Rectal smooth muscle tissue (tissue), 1 donor: Measurements from ENCODE around the gene LHFPL6.

ENCODE experiments used
- H3K27ac ChIP-seq: one replicate; pipeline ENCODE4 v1.7.0; 2013; ENCODE audit warnings: low read depth, low read length, inconsistent platforms
- H3K27me3 ChIP-seq: one replicate; pipeline ENCODE4 v1.7.0; 2013; ENCODE audit warnings: low read length; ENCODE audit not compliant: control insufficient read depth, insufficient read depth
- H3K36me3 ChIP-seq: one replicate; pipeline ENCODE4 v1.7.0; 2013; ENCODE audit warnings: low read length; ENCODE audit not compliant: control insufficient read depth, insufficient read depth
- H3K4me1 ChIP-seq: one replicate; pipeline ENCODE4 v1.7.0; 2013; ENCODE audit warnings: low read length; ENCODE audit not compliant: control insufficient read depth, insufficient read depth
- H3K4me3 ChIP-seq: one replicate; pipeline ENCODE4 v1.7.0; 2013; ENCODE audit warnings: low read length
- H3K9ac ChIP-seq: one replicate; pipeline ENCODE4 v1.7.0; 2013; ENCODE audit warnings: low read length

Gene LHFPL6

DNA sequence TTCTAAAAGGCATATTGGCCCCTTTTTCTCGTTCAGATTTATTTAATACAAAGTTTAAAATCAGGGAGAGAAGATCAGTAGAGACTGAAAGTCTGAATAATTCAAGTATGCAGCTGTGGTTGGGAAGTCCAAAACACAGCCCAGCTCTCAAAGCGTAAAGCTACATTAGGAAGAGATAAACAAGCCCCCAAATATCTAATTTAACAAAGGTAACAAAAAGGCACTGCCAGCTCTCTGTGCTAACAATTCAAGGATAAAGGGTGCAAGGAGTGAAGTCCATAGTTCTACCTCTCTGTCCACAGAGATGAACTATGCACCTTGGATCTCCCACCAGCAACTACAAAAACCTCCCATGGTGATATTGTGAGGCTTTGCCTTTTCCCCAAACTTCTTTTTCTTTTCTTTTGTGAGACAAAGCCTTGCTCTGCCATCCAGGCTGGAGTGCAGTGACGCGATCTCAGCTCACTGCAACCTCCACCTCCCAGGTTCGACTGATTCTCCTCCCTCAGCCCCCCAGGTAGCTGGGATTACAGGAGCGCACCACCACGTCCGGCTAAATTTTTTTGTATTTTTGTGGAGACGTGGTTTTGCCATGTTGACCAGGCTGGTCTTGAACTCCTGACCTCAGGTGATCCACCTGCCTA is 104.4 kb downstream of the LHFPL6 start:
- Histone ChIP-seq H3K9ac (no peak overlapping the region), H3K4me1 (no peaks in the 10 kb centered on the region), H3K4me3 (no peak overlapping the region), H3K36me3 (no peaks in the 10 kb centered on the region), H3K27ac (no peak overlapping the region), H3K27me3 (no peaks in the 10 kb centered on the region)

DNA sequence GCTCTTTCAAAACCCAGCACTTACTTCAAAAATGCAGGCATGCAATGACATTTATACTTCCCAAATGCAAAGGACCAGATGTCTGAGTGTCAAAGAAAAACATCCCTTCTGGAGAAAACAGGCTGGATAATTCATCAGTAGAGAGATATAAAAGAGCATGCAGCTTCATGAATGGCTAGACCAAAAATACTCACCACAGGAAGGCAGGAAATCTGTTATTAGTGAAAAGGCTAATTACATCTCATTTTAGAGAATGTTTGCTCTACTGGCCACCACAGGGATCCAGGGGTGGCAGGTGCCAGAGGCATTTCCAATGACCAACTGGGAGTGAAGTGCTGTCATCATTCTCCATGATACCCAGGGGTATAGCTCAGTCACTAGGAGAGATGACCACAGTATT is 106.5 kb downstream of the LHFPL6 start:
- H3K36me3 ChIP-seq, result no peaks in the 10 kb centered on the region
- no peak overlapping the region for H3K4me3 ChIP-seq
- no peaks in the 10 kb centered on the region for H3K4me1 ChIP-seq
- H3K27ac ChIP-seq, result no peak overlapping the region
- H3K9ac ChIP-seq, result no peak overlapping the region
- H3K27me3 ChIP-seq, result no peaks in the 10 kb centered on the region

DNA sequence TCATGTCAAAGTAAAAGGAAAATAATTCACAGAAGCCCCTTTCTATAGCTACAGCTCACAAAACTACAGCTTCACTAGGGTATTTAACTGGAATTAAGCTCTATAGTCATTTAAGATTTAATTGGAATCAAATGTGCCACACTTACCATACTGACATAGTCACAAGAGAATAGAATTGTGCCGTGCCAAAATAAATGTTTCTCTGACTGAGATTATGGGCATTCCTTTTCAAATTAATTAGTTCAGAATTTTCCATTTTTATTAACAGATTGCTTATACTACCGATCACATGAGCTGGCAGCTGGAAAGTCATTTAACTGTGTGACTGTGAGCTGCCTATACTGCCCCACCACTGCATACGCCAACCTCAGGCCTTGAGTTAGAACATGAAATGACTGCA is 108.4 kb downstream of the LHFPL6 start:
- no peaks in the 10 kb centered on the region for H3K4me1 ChIP-seq
- no peaks in the 10 kb centered on the region for H3K36me3 ChIP-seq
- no peaks in the 10 kb centered on the region for H3K27me3 ChIP-seq
- H3K4me3 ChIP-seq, result no peak overlapping the region
- no peak overlapping the region for H3K9ac ChIP-seq
- no peak overlapping the region for H3K27ac ChIP-seq

DNA sequence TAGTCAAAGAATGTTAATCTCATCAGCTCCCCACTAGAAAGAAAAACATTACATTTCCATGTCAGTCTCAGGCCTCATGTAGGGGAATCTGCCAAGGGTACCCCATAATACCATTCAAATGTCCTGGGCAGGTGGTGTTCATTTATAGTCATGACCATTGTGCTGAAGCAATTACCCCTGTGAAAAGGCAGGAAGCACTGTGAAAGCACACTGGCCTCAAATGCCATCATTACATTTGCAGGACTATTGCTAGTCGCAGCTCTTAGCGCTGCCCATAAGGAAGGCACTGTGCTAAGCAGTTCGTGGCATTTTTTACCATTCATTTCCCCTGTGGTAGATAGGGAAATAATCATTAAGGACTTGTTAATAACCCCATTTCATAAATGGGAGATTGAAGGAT is 109.0 kb downstream of the LHFPL6 start:
- Histone ChIP-seq H3K36me3 (no peaks in the 10 kb centered on the region), H3K27ac (no peak overlapping the region), H3K4me1 (no peaks in the 10 kb centered on the region), H3K4me3 (no peak overlapping the region), H3K9ac (no peak overlapping the region), H3K27me3 (no peaks in the 10 kb centered on the region)

DNA sequence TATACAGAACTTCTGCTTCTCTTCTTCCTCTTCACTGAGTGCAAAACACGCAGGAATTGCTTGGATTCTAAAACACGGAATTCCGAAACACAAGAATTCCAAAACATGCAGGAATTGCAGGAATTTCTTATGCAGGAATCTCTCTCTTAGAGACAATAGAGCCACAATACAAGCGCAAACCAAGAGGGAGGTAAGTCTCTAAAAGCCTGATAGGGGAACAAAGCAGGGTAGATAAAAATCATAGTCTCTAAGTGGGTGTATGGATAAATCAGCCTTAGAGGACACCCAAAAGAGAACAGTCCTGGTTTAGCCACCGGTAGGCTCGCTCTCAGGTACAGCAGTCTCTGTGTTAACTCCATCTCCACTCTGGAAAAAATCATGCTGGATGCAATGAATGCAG is 112.9 kb downstream of the LHFPL6 start:
- H3K27me3 ChIP-seq, result no peaks in the 10 kb centered on the region
- H3K4me3 ChIP-seq, result no peak overlapping the region
- H3K4me1 ChIP-seq, result no peaks in the 10 kb centered on the region
- no peak overlapping the region for H3K27ac ChIP-seq
- H3K36me3 ChIP-seq, result no peaks in the 10 kb centered on the region
- no peak overlapping the region for H3K9ac ChIP-seq

DNA sequence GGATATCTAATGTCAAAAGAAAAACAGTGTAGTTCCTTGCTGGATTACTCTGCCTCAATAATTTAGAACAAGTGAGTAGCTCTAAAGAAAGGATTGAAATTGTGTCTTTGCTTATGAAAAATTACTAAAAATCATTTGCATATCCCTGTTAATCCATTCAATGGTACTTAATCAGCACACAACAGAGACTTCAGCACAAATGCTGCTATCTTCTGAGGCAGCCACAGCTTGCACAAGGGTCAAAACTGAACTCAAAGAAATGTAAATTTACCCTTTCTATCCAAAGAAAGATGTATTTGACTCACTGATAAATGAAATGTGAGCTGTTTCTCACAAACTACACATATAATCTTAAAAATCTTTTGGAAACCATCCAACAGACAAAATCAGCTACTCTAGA is 116.2 kb downstream of the LHFPL6 start:
- no peak overlapping the region for H3K9ac ChIP-seq
- no peaks in the 10 kb centered on the region for H3K36me3 ChIP-seq
- no peaks in the 10 kb centered on the region for H3K4me1 ChIP-seq
- H3K27me3 ChIP-seq, result no peaks in the 10 kb centered on the region
- no peak overlapping the region for H3K27ac ChIP-seq
- no peak overlapping the region for H3K4me3 ChIP-seq

DNA sequence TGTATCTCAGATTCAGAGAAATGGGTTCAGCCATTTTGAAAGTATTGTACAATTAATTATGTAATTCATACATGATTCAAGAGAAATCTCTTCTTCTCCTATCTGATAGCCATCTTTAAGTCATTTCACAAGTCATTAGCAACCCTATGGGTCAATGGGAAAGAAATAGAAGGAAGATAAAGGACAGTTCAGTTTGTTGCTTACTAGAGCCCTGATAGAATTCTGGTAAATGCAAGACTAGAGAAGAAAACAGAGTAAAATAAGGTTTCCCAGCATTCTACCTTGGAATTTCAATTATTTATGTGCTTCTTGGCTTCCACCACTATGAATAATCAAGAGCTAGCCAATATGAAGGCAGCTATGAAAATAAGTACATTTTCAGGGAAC is 117.7 kb downstream of the LHFPL6 start:
- no peaks in the 10 kb centered on the region for H3K4me1 ChIP-seq
- no peaks in the 10 kb centered on the region for H3K27me3 ChIP-seq
- no peak overlapping the region for H3K9ac ChIP-seq
- H3K4me3 ChIP-seq, result no peak overlapping the region
- H3K36me3 ChIP-seq, result no peaks in the 10 kb centered on the region
- no peak overlapping the region for H3K27ac ChIP-seq

DNA sequence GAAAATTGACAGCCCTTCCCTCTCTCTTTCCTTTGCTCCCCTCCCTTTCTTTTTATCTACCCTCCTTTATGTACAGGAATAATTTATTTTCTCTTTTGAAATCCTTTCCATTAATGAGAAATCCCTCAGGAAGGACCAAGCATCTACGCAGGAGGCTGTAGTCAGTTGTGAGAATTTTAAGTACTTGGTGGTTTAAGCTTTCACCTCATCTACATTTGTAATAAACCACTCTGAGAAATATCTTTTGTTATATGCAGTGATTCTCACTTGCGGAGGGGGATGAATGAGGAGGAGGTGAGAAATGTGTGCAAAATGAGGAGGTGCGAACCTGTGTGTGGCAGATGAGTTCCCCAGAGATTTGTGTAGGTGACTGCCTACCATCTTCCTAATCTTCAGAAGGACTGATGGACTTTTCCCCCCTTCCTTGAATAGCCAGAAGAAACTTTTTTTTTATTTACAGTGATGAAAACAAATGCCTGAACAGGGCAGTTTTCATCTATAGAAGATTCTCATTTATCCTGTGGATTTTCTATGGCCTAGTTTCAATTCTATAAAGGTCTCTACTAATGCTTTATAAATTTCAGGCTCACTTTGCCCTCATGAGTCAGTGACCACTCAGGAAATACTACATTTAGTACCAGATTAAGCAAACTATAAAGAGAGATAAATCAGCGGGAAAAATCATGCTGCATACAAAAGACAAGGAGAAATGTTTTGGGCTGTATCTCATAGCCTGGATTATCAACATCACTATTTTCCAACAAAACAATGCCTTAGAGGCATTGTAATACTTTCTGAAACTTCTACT is 118.3 kb downstream of the LHFPL6 start:
- no peaks in the 10 kb centered on the region for H3K36me3 ChIP-seq
- no peak overlapping the region for H3K27ac ChIP-seq
- H3K27me3 ChIP-seq, result no peaks in the 10 kb centered on the region
- no peaks in the 10 kb centered on the region for H3K4me1 ChIP-seq
- no peak overlapping the region for H3K9ac ChIP-seq
- H3K4me3 ChIP-seq, result no peak overlapping the region

DNA sequence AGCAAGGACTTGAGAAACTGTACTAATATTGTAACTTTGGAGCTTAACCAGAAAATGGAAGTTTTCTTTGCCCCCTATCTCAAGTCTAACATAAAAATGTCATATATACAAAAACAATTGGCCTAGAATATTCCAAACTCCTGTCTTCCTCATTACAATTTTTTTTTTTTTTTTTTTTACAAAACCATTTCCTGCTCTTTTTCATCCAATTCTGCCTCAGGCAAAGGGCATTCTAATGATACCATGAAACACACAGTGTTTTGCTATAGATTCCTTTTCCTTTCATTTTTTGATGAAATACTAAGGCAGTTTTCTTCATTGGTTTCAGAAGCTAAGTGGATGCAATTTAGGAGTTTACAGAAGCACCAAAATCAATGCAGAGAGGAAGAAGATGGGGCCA is 119.7 kb downstream of the LHFPL6 start:
- Histone ChIP-seq H3K4me3 (no peak overlapping the region), H3K27ac (no peak overlapping the region), H3K36me3 (no peaks in the 10 kb centered on the region), H3K4me1 (no peaks in the 10 kb centered on the region), H3K9ac (no peak overlapping the region), H3K27me3 (no peaks in the 10 kb centered on the region)

DNA sequence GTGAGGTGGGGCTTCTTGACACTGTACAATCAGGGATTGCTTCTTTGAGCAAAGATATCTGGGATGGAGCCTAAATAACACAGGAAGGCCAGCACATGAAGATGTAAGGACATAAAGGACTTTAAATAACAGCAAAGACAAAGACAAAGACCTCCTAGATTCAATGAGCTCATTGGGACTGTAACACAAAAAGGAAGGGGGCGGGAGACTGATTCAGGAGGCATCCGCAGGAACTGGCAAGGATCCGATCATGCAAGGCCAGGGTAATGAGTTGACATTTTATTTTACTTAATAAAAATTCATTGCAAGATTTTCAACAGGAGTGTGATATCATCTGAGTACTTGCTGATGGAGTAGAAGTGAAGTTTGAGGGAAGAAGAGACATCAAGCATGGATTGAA is 121.5 kb downstream of the LHFPL6 start:
- Histone ChIP-seq H3K27me3 (no peaks in the 10 kb centered on the region), H3K27ac (no peak overlapping the region), H3K9ac (no peak overlapping the region), H3K4me3 (no peak overlapping the region), H3K4me1 (no peaks in the 10 kb centered on the region), H3K36me3 (no peaks in the 10 kb centered on the region)

DNA sequence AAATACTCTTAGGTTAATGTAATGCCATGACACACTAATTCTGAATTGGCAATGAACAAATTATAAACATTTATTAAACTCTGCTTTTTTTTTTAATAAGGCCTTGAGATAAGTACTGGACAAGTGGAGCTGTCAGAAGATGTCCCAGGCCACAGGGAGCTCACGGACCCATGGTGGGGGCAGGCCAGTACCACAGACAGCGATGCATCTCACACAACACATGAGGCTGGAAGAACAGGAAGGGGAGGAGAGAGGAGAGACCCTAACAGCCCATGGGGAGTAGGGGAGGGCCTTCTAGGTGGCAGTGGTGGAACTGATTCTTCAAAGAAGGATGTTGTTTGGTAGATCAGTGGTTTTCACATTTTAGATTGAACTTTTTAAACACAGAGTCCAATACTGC is 128.4 kb downstream of the LHFPL6 start:
- H3K4me3 ChIP-seq, result no peak overlapping the region
- no peak overlapping the region for H3K9ac ChIP-seq
- H3K4me1 ChIP-seq, result no peaks in the 10 kb centered on the region
- no peaks in the 10 kb centered on the region for H3K27me3 ChIP-seq
- H3K27ac ChIP-seq, result no peak overlapping the region
- no peaks in the 10 kb centered on the region for H3K36me3 ChIP-seq

DNA sequence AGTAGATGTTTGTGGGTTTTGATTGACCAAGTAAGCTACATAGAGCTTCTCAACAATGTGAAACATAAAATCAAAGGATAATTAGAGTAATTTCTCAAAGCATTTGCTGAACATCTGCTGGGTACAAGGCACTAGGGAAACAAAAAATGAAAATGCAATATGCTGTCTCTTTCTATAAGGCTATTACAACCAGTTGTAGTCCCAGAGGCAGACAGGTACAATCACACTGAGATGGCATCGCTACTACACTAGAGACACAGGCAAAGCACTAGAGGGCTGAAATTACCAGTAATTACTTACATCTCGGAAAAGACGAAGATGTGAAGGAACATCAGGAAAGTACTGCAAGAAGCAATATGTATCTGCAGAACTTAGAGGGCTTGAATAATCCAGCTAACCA is 133.3 kb downstream of the LHFPL6 start:
- H3K36me3 ChIP-seq, result no peaks in the 10 kb centered on the region
- H3K27me3 ChIP-seq, result no peaks in the 10 kb centered on the region
- no peak overlapping the region for H3K27ac ChIP-seq
- H3K4me1 ChIP-seq, result no peaks in the 10 kb centered on the region
- no peak overlapping the region for H3K4me3 ChIP-seq
- no peak overlapping the region for H3K9ac ChIP-seq

DNA sequence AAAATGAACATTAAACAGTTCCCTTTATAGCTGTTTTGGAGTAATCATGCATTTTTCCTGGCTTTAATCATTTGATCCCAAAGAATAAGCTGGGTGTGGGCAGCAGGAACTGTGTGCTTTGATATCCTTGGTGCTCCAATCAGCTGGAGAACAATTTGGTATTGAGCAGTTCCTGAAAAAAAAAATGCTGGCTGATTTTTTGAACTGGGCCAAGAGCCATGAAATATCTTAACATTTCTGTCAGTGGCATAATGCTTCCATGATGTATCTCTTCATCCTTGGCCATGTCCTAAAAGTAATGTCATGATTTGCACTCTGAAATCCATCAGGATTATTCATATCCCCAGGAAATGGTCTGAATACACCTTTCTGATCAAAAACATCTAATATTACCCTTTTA is 134.7 kb downstream of the LHFPL6 start:
- Histone ChIP-seq H3K4me3 (no peak overlapping the region), H3K36me3 (no peaks in the 10 kb centered on the region), H3K27me3 (no peaks in the 10 kb centered on the region), H3K4me1 (no peaks in the 10 kb centered on the region), H3K27ac (no peak overlapping the region), H3K9ac (no peak overlapping the region)
